H1 (cell line): Measurements from ENCODE around the gene NAXD. TPM values are rescaled to one million over a fixed set of nuclear protein-coding genes. Genes with fewer than 3 reads are reported as not detected.

Source experiments
- CTCF ChIA-PET: fragments of 300-600 bp; sonication (Branson Sonifier 250); formaldehyde crosslinking; loops from one replicate; lab custom pipeline; 2021; ENCODE audit not compliant: partially characterized antibody; lab: Charles Lee
- POLR2A ChIA-PET: fragments of 300-600 bp; sonication (Branson Sonifier 250); formaldehyde crosslinking; loops from one replicate; lab custom pipeline; 2021; ENCODE audit warnings: inconsistent platforms; ENCODE audit not compliant: partially characterized antibody; lab: Charles Lee
- DNase-seq, 2 experiments: peaks; one replicate each; pipeline versions ENCODE4 v3.0.0 to v3.0.0-alpha.2; 2010 to 2022; ENCODE audit warnings: low spot score in 2 of 2, low read depth in 1 of 2, mixed read lengths in 1 of 2
- FAIRE-seq: peaks from 2 replicates; lab custom pipeline; 2011; peaks lifted over from hg19 to GRCh38; lab: Jason Lieb, UNC
- H2AFZ ChIP-seq: 2 replicates; pipeline ENCODE4 v1.8.1; 2012; ENCODE audit warnings: low read length, inconsistent platforms
- H2AK5ac ChIP-seq: 2 replicates; pipeline ENCODE4 v1.6.1; 2013; ENCODE audit warnings: low read depth, low read length
- H2BK120ac ChIP-seq: replicated peaks from 2 replicates; pipeline ENCODE3; 2013; ENCODE audit warnings: low read depth, low read length, inconsistent platforms
- H2BK12ac ChIP-seq: 2 replicates; pipeline ENCODE4 v1.6.1; 2013; ENCODE audit warnings: low read depth, low read length
- H2BK15ac ChIP-seq: 2 replicates; pipeline ENCODE4 v1.6.1; 2013; ENCODE audit warnings: low read length
- H2BK20ac ChIP-seq: 2 replicates; pipeline ENCODE4 v1.6.1; 2013; ENCODE audit warnings: low read length
- H2BK5ac ChIP-seq: 2 replicates; pipeline ENCODE4 v1.6.1; 2013; ENCODE audit warnings: low read depth, low read length
- H3K14ac ChIP-seq: 2 replicates; pipeline ENCODE4 v1.6.1; 2013; ENCODE audit warnings: inconsistent platforms; ENCODE audit not compliant: insufficient read length
- H3K18ac ChIP-seq: 2 replicates; pipeline ENCODE4 v1.6.1; 2013; ENCODE audit warnings: low read length; ENCODE audit errors: extremely low read depth
- H3K23ac ChIP-seq: 2 replicates; pipeline ENCODE4 v1.6.1; 2013; ENCODE audit warnings: inconsistent platforms; ENCODE audit not compliant: insufficient read length
- H3K23me2 ChIP-seq: 2 replicates; pipeline ENCODE4 v1.6.1; 2013; ENCODE audit warnings: low read depth, low read length
- H3K27ac ChIP-seq: 2 replicates; pipeline ENCODE4 v1.6.1; 2011; ENCODE audit warnings: low read depth, low read length, inconsistent platforms
- H3K27me3 ChIP-seq, 4 experiments: replicated peaks in 1 of 4; 1 replicate in 1 of 4; 2 replicates in 3 of 4; pipeline versions ENCODE4 v1.6.1 to v1.8.1; 2011 to 2013; ENCODE audit warnings: low read length in 3 of 4, mild to moderate bottlenecking in 3 of 4, inconsistent platforms in 2 of 4, mixed read lengths in 2 of 4, moderate library complexity in 1 of 4; ENCODE audit not compliant: control insufficient read depth in 3 of 4, insufficient read depth in 3 of 4; ENCODE audit errors: extremely low read depth in 1 of 4
- H3K36me3 ChIP-seq, 4 experiments: 2 replicates each; pipeline versions ENCODE4 v1.6.1 to v1.8.1; 2011 to 2013; ENCODE audit warnings: mild to moderate bottlenecking in 4 of 4, low read length in 3 of 4, moderate library complexity in 2 of 4, control low read depth in 1 of 4, inconsistent platforms in 1 of 4; ENCODE audit not compliant: insufficient read depth in 4 of 4, control insufficient read depth in 2 of 4
- H3K4ac ChIP-seq: replicated peaks from 2 replicates; pipeline ENCODE3; 2013; ENCODE audit warnings: low read length, low read depth, mixed read lengths, inconsistent platforms; ENCODE audit not compliant: insufficient read length
- H3K4me1 ChIP-seq, 4 experiments: replicated peaks in 1 of 4; 1 replicate in 1 of 4; 2 replicates in 3 of 4; pipeline versions ENCODE4 v1.6.1 to v1.8.1; 2011 to 2013; ENCODE audit warnings: low read length in 3 of 4, inconsistent platforms in 2 of 4, mixed read lengths in 1 of 4; ENCODE audit not compliant: insufficient read depth in 4 of 4, control insufficient read depth in 3 of 4
- H3K4me2 ChIP-seq, 2 experiments: 2 replicates each; pipeline versions ENCODE4 v1.6.1 to v1.8.1; 2011 to 2013; ENCODE audit warnings: low read depth in 2 of 2, low read length in 2 of 2, control low read depth in 1 of 2, inconsistent platforms in 1 of 2, mild to moderate bottlenecking in 1 of 2; ENCODE audit not compliant: insufficient read depth in 1 of 2
- H3K4me3 ChIP-seq, 4 experiments: fragments of 200-600, 300-600 bp in 1 of 4; sonication (generic), shearing (Covaris generic), sonication (Bioruptor Twin) in 1 of 4; 2 replicates each; pipeline versions ENCODE4 v1.5.1 to v1.8.1; 2011 to 2016; ENCODE audit warnings: low read length in 4 of 4, low read depth in 3 of 4, control low read depth in 2 of 4, inconsistent platforms in 2 of 4, mild to moderate bottlenecking in 2 of 4, mixed read lengths in 1 of 4, moderate library complexity in 1 of 4; ENCODE audit not compliant: insufficient read depth in 2 of 4; ENCODE audit errors: extremely low read depth in 1 of 4
- H3K56ac ChIP-seq: replicated peaks from 2 replicates; pipeline ENCODE3; 2013; ENCODE audit warnings: low read depth, mild to moderate bottlenecking, mixed read lengths, low read length, inconsistent platforms; ENCODE audit not compliant: insufficient read length
- H3K79me1 ChIP-seq: 2 replicates; pipeline ENCODE4 v1.6.1; 2013; ENCODE audit warnings: low read depth, low read length, control low read depth
- H3K79me2 ChIP-seq, 2 experiments: 2 replicates each; pipeline versions ENCODE4 v1.6.1 to v1.8.1; 2012 to 2013; ENCODE audit warnings: low read length in 2 of 2, mild to moderate bottlenecking in 2 of 2, inconsistent platforms in 1 of 2; ENCODE audit not compliant: insufficient read depth in 2 of 2, control insufficient read depth in 1 of 2
- H3K9ac ChIP-seq, 4 experiments: replicated peaks in 1 of 4; 1 replicate in 1 of 4; 2 replicates in 3 of 4; pipeline versions ENCODE4 v1.6.1 to v1.8.1; 2011 to 2013; ENCODE audit warnings: low read depth in 3 of 4, low read length in 3 of 4, control low read depth in 2 of 4, mild to moderate bottlenecking in 2 of 4, moderate library complexity in 2 of 4, inconsistent platforms in 1 of 4; ENCODE audit errors: extremely low read depth in 1 of 4
- H3K9me3 ChIP-seq, 2 experiments: 2 replicates each; pipeline versions ENCODE4 v1.6.1 to v1.8.1; 2012 to 2013; ENCODE audit warnings: mild to moderate bottlenecking in 2 of 2, moderate library complexity in 2 of 2, control low read depth in 1 of 2, inconsistent platforms in 1 of 2, low read depth in 1 of 2, low read length in 1 of 2, mixed read lengths in 1 of 2; ENCODE audit not compliant: insufficient read depth in 2 of 2
- H4K20me1 ChIP-seq, 2 experiments: replicated peaks in 1 of 2; 2 replicates each; pipeline versions ENCODE3 to v1.8.1; 2011 to 2013; ENCODE audit warnings: inconsistent platforms in 2 of 2, low read length in 2 of 2, mild to moderate bottlenecking in 1 of 2; ENCODE audit not compliant: insufficient read depth in 2 of 2, control insufficient read depth in 1 of 2
- H4K5ac ChIP-seq: 2 replicates; pipeline ENCODE4 v1.6.1; 2013; ENCODE audit warnings: low read length, low read depth, mixed read lengths, inconsistent platforms; ENCODE audit not compliant: insufficient read length
- H4K8ac ChIP-seq: 2 replicates; pipeline ENCODE4 v1.8.0; 2013; ENCODE audit warnings: mild to moderate bottlenecking, moderate library complexity, low read length, inconsistent platforms; ENCODE audit not compliant: insufficient read depth; ENCODE audit errors: extremely low read depth
- H4K91ac ChIP-seq: replicated peaks from 2 replicates; pipeline ENCODE3; 2013; ENCODE audit warnings: low read length, mixed read lengths, inconsistent platforms; ENCODE audit not compliant: insufficient read length
- ASH2L ChIP-seq: fragments of 200-600, 300-600 bp; sonication (generic); IDR thresholded peaks from one replicate; pipeline ENCODE4 v1.7.1; 2017; ENCODE audit warnings: low read length
- CHD1 ChIP-seq: IDR thresholded peaks from 2 replicates; pipeline ENCODE4 v1.6.1; 2012; ENCODE audit warnings: low read depth, low read length, improper control_type of control experiment
- CREB1 ChIP-seq: IDR thresholded peaks from 2 replicates; pipeline ENCODE4 v1.6.1; 2012; ENCODE audit warnings: inconsistent platforms
- JUND ChIP-seq: IDR thresholded peaks from 2 replicates; pipeline ENCODE4 v1.6.1; 2011; ENCODE audit warnings: mild to moderate bottlenecking, improper control_type of control experiment, low read length
- KDM1A ChIP-seq: fragments of 200-600, 300-600 bp; sonication (generic); IDR thresholded peaks from 2 replicates; pipeline ENCODE4 v1.7.1; 2016; ENCODE audit warnings: mild to moderate bottlenecking, low read length, borderline replicate concordance
- PHF8 ChIP-seq: fragments of 200-600 bp; sonication (generic); conservative IDR thresholded peaks from 2 replicates; pipeline ENCODE4 v1.7.1; 2012; ENCODE audit warnings: low read depth, mild to moderate bottlenecking, inconsistent platforms, low read length, moderate library complexity
- RAD21 ChIP-seq, 2 experiments: IDR thresholded peaks in 1 of 2; conservative IDR thresholded peaks in 1 of 2; 2 replicates each; pipeline ENCODE4 v1.6.1; 2011; ENCODE audit warnings: low read depth in 2 of 2, low read length in 2 of 2, improper control_type of control experiment in 1 of 2, inconsistent platforms in 1 of 2, mild to moderate bottlenecking in 1 of 2, moderate library complexity in 1 of 2
- RXRA ChIP-seq: IDR thresholded peaks from 2 replicates; pipeline ENCODE4 v1.6.1; 2011; ENCODE audit warnings: low read depth, mild to moderate bottlenecking, low read length, moderate library complexity; ENCODE audit not compliant: insufficient read depth
- SP1 ChIP-seq: IDR thresholded peaks from 2 replicates; pipeline ENCODE4 v1.6.1; 2011; ENCODE audit warnings: low read depth, low read length
- SRF ChIP-seq: IDR thresholded peaks from 2 replicates; pipeline ENCODE4 v1.6.1; 2011; ENCODE audit warnings: mild to moderate bottlenecking, low read depth, low read length, moderate library complexity
- WGBS, 2 experiments: shearing (Covaris generic) in 1 of 2; methylation state at CpG; one replicate each; pipeline versions ENCODE4 v1.1.6 to v1.1.7; 2013 to 2015; ENCODE audit warnings: low lambda C conversion rate in 2 of 2, mixed read lengths in 2 of 2, inconsistent platforms in 1 of 2, low coverage in 1 of 2, missing lambda C conversion rate in 1 of 2; ENCODE audit not compliant: insufficient replicate concordance in 2 of 2, insufficient coverage in 1 of 2, insufficient read length in 1 of 2; ENCODE audit errors: extremely low coverage in 1 of 2, missing lambda C conversion rate in 1 of 2; 5-methylcytosine and 5-hydroxymethylcytosine counted together
- polyA plus RNA-seq, 7 experiments: library from polyadenylated mRNA; depleted of rRNA in 3 of 7; stranded (reverse) in 5 of 7; unstranded in 2 of 7; fragments of >200 nt in 5 of 7; fragments of 200-250 nt in 2 of 7; gene quantifications; 1 replicate in 5 of 7; 2 replicates in 1 of 7; 4 replicates in 1 of 7; pipeline versions ENCODE4 v1.2.1 to v1.2.3, GENCODE V29; 2011 to 2013; ENCODE audit warnings: missing spikeins in 2 of 7, mixed read lengths in 2 of 7
- total RNA-seq: library from RNA; stranded (reverse); fragmentation: NEBNext Ultra II Directional; extraction: Animal tissue kit (Norgen Biotek cat#: 25700); gene quantifications from 2 replicates; pipeline ENCODE4 v1.2.1, GENCODE V29; 2021

Gene NAXD
- total and polyA plus RNA-seq, 2 of the 8 experiments (the other 6 are each of a cell fraction or from before 2014, with no cell fraction given): 25.4 to 35.5 TPM

DNA sequence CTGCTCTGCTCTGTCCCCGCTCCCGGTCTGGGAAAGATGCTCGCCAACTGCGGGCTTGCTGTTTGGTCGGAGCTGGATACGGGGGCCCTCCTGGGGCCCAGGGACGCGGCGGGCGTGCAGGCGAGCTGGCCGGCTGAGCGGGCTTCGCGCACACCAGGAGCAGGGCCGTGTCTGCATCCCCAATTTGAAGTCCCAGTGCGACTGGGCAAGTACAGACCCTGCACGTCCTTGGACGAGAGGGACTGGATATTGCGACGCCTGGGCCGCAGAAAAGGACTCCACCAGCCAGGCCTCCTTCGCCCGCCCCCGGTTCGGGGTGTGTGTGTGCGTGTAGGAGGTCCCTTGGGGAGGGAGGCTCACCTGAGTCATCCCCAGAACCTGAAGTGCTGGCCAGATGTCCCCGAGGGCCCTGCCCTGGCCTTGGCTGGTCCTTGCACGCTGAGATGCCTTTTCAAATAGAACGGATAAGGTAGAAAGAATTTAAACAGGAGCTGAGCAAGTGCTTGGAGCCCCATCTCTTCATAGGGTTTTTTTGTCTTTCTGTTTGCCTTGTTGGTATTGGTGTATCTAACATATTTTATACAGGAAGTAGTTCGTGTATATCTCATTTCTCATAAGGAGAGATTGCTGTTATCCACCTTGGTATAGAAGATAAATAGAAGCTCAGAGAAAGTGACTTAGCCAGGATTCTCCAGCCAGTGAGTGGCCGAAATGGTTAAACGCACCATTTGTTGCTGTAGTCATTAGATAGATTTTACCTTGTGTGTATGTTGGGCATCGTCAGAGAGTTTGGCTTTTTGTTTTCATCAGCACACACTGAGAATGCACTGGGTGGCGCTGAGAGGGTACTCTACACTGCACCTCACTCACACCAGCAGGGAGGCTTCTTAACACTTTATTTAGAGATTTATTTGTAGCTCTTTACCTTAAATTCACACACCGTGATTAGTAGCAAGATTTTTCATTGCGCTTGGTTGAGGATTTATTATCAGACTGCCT is 1.1 kb downstream of the NAXD start:
- ChIA-PET CTCF (interaction anchor here (0.8 to 1.6 kb wide), 10 partner anchors 20 to 308 kb away, joined by 3 to 6 read pairs (median 3); no protein-coding TSS in a partner anchor), POLR2A (interaction anchor here (1.1 to 2.2 kb wide), 9 partner anchors 9 to 99 kb away, joined by 3 to 6 read pairs (median 3); no protein-coding TSS in a partner anchor)
- Histone ChIP-seq H2BK15ac (no peak overlapping the region), H3K27ac (no peak overlapping the region), H4K8ac (peak overlapping the region; percentile 93; the same call in 1 of the 2 replicates), H3K9me3 (no peaks in the 10 kb centered on the region), H3K4me1 (peaks cover 5 to 16% (median 8%) of the 10 kb centered on the region in 4 experiments; a peak in 6 of 7 replicates), H3K79me2 (peaks cover 13 to 53% of the 10 kb centered on the region in 2 experiments), H4K20me1 (peaks cover 9 to 18% of the 10 kb centered on the region in 2 experiments), H3K23ac (no peak overlapping the region), H2BK120ac (no peak overlapping the region), H2BK5ac (no peak overlapping the region; the same call in 1 of the 2 replicates), H3K36me3 (no peaks in the 10 kb centered on the region), H2AK5ac (peak overlapping the region; percentile 17; the same call in 1 of the 2 replicates), H3K9ac (peak overlapping the region; percentile 53 to 93 (median 66)), H2BK12ac (peak overlapping the region; percentile 4; the same call in 1 of the 2 replicates), H3K18ac (peak overlapping the region; percentile 48; the same call in 1 of the 2 replicates), H2AFZ (no peak overlapping the region), H2BK20ac (no peak overlapping the region), H4K5ac (no peak overlapping the region), H4K91ac (no peak overlapping the region), H3K79me1 (peaks cover 8% of the 10 kb centered on the region; the same call in 1 of the 2 replicates), H3K27me3 (peaks cover 0 to 2% (median 0%) of the 10 kb centered on the region in 4 experiments; a peak in 2 of 7 replicates), H3K4me3 (peak overlapping the region; percentile 67 to 90 (median 80)), H3K23me2 (peaks cover 7% of the 10 kb centered on the region; the same call in 1 of the 2 replicates), H3K14ac (no peak overlapping the region), H3K56ac (no peak overlapping the region), H3K4ac (no peak overlapping the region), H3K4me2 (peak overlapping the region; percentile 79 to 99)
- FAIRE-seq: no peak
- peak in 1 of 2 experiments; percentile 69 for DNase-seq
- WGBS, 2 experiments: 21% methylated on average over 24 of the region's 37 CpGs; no CpG with 5 or more reads in 1 of the 2 experiments
- TF ChIP-seq CREB1: no peak
- TF ChIP-seq SRF: no peak
- TF ChIP-seq KDM1A: no peak
- TF ChIP-seq CHD1: no peak
- TF ChIP-seq RXRA: no peak
- no peak for TF ChIP-seq JUND
- no peak for TF ChIP-seq SP1
- TF ChIP-seq PHF8: no peak
- TF ChIP-seq RAD21 (IDR thresholded peaks at IDR 0.05 in 1 of 2, conservative IDR thresholded peaks at IDR 0.05 in 1 of 2; ENCODE audit: low read depth in 2 of 2, low read length in 2 of 2): peak in 1 of 2 experiments; percentile 19; a peak in 2 of 4 replicates
- no peak for TF ChIP-seq ASH2L
